Ectodermal cell (in vitro differentiated cells): ENCODE data around the gene KRTAP12-4.

ENCODE experiments used
- H3K27ac ChIP-seq: 2 replicates; pipeline ENCODE4 v1.7.0; 2013; ENCODE audit warnings: mild to moderate bottlenecking, low read depth, low read length; ENCODE audit not compliant: insufficient read depth, poor library complexity, severe bottlenecking
- H3K27me3 ChIP-seq: 2 replicates; pipeline ENCODE4 v1.7.0; 2013; ENCODE audit warnings: mild to moderate bottlenecking, low read length; ENCODE audit not compliant: insufficient read depth, control insufficient read depth, poor library complexity, severe bottlenecking
- H3K36me3 ChIP-seq: one replicate; pipeline ENCODE4 v1.7.0; 2013; ENCODE audit warnings: low read length; ENCODE audit not compliant: control insufficient read depth, insufficient read depth
- H3K4me1 ChIP-seq: one replicate; pipeline ENCODE4 v1.7.0; 2013; ENCODE audit warnings: low read length; ENCODE audit not compliant: control insufficient read depth, insufficient read depth
- H3K4me3 ChIP-seq: 2 replicates; pipeline ENCODE4 v1.7.0; 2013; ENCODE audit warnings: low read depth, low read length, control low read depth; ENCODE audit not compliant: insufficient read depth
- H3K9me3 ChIP-seq: 2 replicates; pipeline ENCODE4 v1.7.0; 2013; ENCODE audit warnings: mild to moderate bottlenecking, low read length, moderate library complexity; ENCODE audit not compliant: control insufficient read depth
- WGBS, 2 experiments: methylation state at CpG; one replicate each; pipeline ENCODE4 v1.1.7; 2013; ENCODE audit warnings: missing lambda C conversion rate in 2 of 2; 5-methylcytosine and 5-hydroxymethylcytosine counted together

Gene KRTAP12-4

GRCh38 chr21:44617071-44617501 lies 37.4 kb downstream of the KRTAP12-4 start:
- H3K4me3 ChIP-seq, result no peak overlapping the region
- no peaks in the 10 kb centered on the region for H3K36me3 ChIP-seq
- no peaks in the 10 kb centered on the region for H3K9me3 ChIP-seq
- no peaks in the 10 kb centered on the region for H3K4me1 ChIP-seq
- H3K27ac ChIP-seq, result no peak overlapping the region
- H3K27me3 ChIP-seq, result no peaks in the 10 kb centered on the region
- WGBS, 2 experiments, result 69 to 72% methylated on average over 8 of the region's 8 CpGs

GRCh38 chr21:44616591-44616926 lies 37.9 kb downstream of the KRTAP12-4 start:
- H3K36me3 ChIP-seq, result no peaks in the 10 kb centered on the region
- H3K4me1 ChIP-seq, result no peaks in the 10 kb centered on the region
- 89 to 90% methylated on average over 16 of the region's 16 CpGs for WGBS, 2 experiments
- no peak overlapping the region for H3K27ac ChIP-seq
- no peak overlapping the region for H3K4me3 ChIP-seq
- H3K9me3 ChIP-seq, result no peaks in the 10 kb centered on the region
- H3K27me3 ChIP-seq, result no peaks in the 10 kb centered on the region

GRCh38 chr21:44615911-44616590 lies 38.4 kb downstream of the KRTAP12-4 start:
- Histone ChIP-seq H3K4me3 (no peak overlapping the region), H3K4me1 (no peaks in the 10 kb centered on the region), H3K9me3 (peaks cover under 1% of the 10 kb centered on the region), H3K27ac (no peak overlapping the region), H3K27me3 (no peaks in the 10 kb centered on the region), H3K36me3 (no peaks in the 10 kb centered on the region)
- WGBS, 2 experiments, result 81 to 82% methylated on average over 17 of the region's 17 CpGs

GRCh38 chr21:44615466-44615865 lies 39.0 kb downstream of the KRTAP12-4 start:
- H3K4me3 ChIP-seq, result no peak overlapping the region
- no peaks in the 10 kb centered on the region for H3K27me3 ChIP-seq
- H3K9me3 ChIP-seq, result peaks cover 2% of the 10 kb centered on the region
- no peaks in the 10 kb centered on the region for H3K4me1 ChIP-seq
- H3K36me3 ChIP-seq, result no peaks in the 10 kb centered on the region
- no peak overlapping the region for H3K27ac ChIP-seq
- 82 to 95% methylated on average over 6 of the region's 8 CpGs for WGBS, 2 experiments

GRCh38 chr21:44614961-44615391 lies 39.5 kb downstream of the KRTAP12-4 start:
- WGBS, 2 experiments, result 93 to 97% methylated on average over 28 of the region's 28 CpGs
- no peaks in the 10 kb centered on the region for H3K27me3 ChIP-seq
- H3K36me3 ChIP-seq, result no peaks in the 10 kb centered on the region
- H3K27ac ChIP-seq, result no peak overlapping the region
- peaks cover 2% of the 10 kb centered on the region for H3K9me3 ChIP-seq
- no peaks in the 10 kb centered on the region for H3K4me1 ChIP-seq
- no peak overlapping the region for H3K4me3 ChIP-seq

- Histone ChIP-seq H3K36me3 (no peaks in the 10 kb centered on the region), H3K27ac (no peak overlapping the region), H3K9me3 (peaks cover 2% of the 10 kb centered on the region), H3K4me1 (no peaks in the 10 kb centered on the region), H3K4me3 (no peak overlapping the region), H3K27me3 (no peaks in the 10 kb centered on the region)
- WGBS, 2 experiments, result 89 to 93% methylated on average over 20 of the region's 20 CpGs
Observed at GRCh38 chr21:44614161-44614631, 40.3 kb downstream of the KRTAP12-4 start.

GRCh38 chr21:44613386-44614155 lies 40.9 kb downstream of the KRTAP12-4 start:
- Histone ChIP-seq H3K27ac (no peak overlapping the region), H3K4me1 (no peaks in the 10 kb centered on the region), H3K9me3 (peaks cover 2% of the 10 kb centered on the region), H3K4me3 (no peak overlapping the region), H3K36me3 (no peaks in the 10 kb centered on the region), H3K27me3 (no peaks in the 10 kb centered on the region)
- WGBS, 2 experiments, result 92 to 94% methylated on average over 26 of the region's 26 CpGs

- Histone ChIP-seq H3K4me1 (no peaks in the 10 kb centered on the region), H3K27me3 (no peaks in the 10 kb centered on the region), H3K9me3 (peaks cover 2% of the 10 kb centered on the region), H3K4me3 (no peak overlapping the region), H3K36me3 (no peaks in the 10 kb centered on the region), H3K27ac (no peak overlapping the region)
- 89 to 91% methylated on average over 13 of the region's 13 CpGs for WGBS, 2 experiments
Observed at GRCh38 chr21:44612669-44613229, 41.7 kb downstream of the KRTAP12-4 start.

GRCh38 chr21:44612029-44612486 lies 42.4 kb downstream of the KRTAP12-4 start, which contains the start of gene KRTAP10-8:
Gene KRTAP10-8 (plus strand): TSS chr21:44612079. CDS start chr21:44612101, 22 bp downstream.
- no peaks in the 10 kb centered on the region for H3K27me3 ChIP-seq
- H3K9me3 ChIP-seq, result peaks cover 2% of the 10 kb centered on the region
- no peaks in the 10 kb centered on the region for H3K4me1 ChIP-seq
- H3K4me3 ChIP-seq, result no peak within 1 kb of the TSS
- WGBS, 2 experiments, result 93 to 96% methylated on average over 8 of the region's 8 CpGs
- H3K27ac ChIP-seq, result no peak within 1 kb of the TSS
- no peaks in the 10 kb centered on the region for H3K36me3 ChIP-seq

GRCh38 chr21:44611551-44611950 lies 42.9 kb downstream of the KRTAP12-4 start:
- H3K4me3 ChIP-seq, result no peak overlapping the region

More at GRCh38 chr21:44611551-44611950, 42.9 kb downstream of the KRTAP12-4 start:
- Histone ChIP-seq H3K36me3 (no peaks in the 10 kb centered on the region), H3K27me3 (no peaks in the 10 kb centered on the region), H3K9me3 (peaks cover 2% of the 10 kb centered on the region), H3K4me1 (no peaks in the 10 kb centered on the region), H3K27ac (no peak overlapping the region)
- 86 to 92% methylated on average over 4 of the region's 4 CpGs for WGBS, 2 experiments
